ENCODE data around the gene GPSM1.

The GPSM1 gene

GRCh38 chr9:136321561-136321960 lies 5.8 kb upstream of the GPSM1 start:
- ChIA-PET CTCF (interaction anchor here (0.6 kb wide), 1 partner anchor 21 kb away, joined by 4 read pairs; no protein-coding TSS in a partner anchor), POLR2A (interaction anchor here (0.8 kb wide), 1 partner anchor 9 kb away, joined by 3 read pairs; no protein-coding TSS in a partner anchor)
- TF ChIP-seq HDGF (IDR thresholded peaks at IDR 0.05; ENCODE audit: borderline replicate concordance) (no peak), BHLHE40 (IDR thresholded peaks at IDR 0.05; ENCODE audit: borderline replicate concordance) (no peak), SUZ12 (IDR thresholded peaks at IDR 0.05) (no peak), CTBP1 (IDR thresholded peaks at IDR 0.05; ENCODE audit: borderline replicate concordance) (no peak), FOXA1 (IDR thresholded peaks at IDR 0.05) (no peak), FOXM1 (IDR thresholded peaks at IDR 0.05; ENCODE audit: borderline replicate concordance) (no peak), L3MBTL2 (conservative IDR thresholded peaks at IDR 0.05) (no peak), ELF4 (IDR thresholded peaks at IDR 0.05) (no peak), TARDBP (IDR thresholded peaks at IDR 0.05) (no peak), ZNF384 (IDR thresholded peaks at IDR 0.05) (no peak), FOXK2 (IDR thresholded peaks at IDR 0.05) (no peak), NFRKB (IDR thresholded peaks at IDR 0.05) (no peak), ARNT (IDR thresholded peaks at IDR 0.05) (no peak)
- TF ChIP-seq, protein P1, sequence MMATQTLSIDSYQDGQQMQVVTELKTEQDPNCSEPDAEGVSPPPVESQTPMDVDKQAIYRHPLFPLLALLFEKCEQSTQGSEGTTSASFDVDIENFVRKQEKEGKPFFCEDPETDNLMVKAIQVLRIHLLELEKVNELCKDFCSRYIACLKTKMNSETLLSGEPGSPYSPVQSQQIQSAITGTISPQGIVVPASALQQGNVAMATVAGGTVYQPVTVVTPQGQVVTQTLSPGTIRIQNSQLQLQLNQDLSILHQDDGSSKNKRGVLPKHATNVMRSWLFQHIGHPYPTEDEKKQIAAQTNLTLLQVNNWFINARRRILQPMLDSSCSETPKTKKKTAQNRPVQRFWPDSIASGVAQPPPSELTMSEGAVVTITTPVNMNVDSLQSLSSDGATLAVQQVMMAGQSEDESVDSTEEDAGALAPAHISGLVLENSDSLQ (IDR thresholded peaks at IDR 0.05): no peak
- DNase-seq (ENCODE audit: extremely low spot score): no peak

GRCh38 chr9:136322756-136323330 lies 4.5 kb upstream of the GPSM1 start:
- ChIA-PET POLR2A (interaction anchor here (1.1 kb wide), 1 partner anchor 40 kb away, joined by 3 read pairs; no protein-coding TSS in a partner anchor), CTCF (no interaction called here)
- no peak for TF ChIP-seq SP1 (IDR thresholded peaks at IDR 0.05)
- TF ChIP-seq, protein P1 (IDR thresholded peaks at IDR 0.05): no peak
- TF ChIP-seq FOXM1 (IDR thresholded peaks at IDR 0.05; ENCODE audit: borderline replicate concordance): no peak
- TF ChIP-seq L3MBTL2 (conservative IDR thresholded peaks at IDR 0.05): no peak
- no peak for TF ChIP-seq TARDBP (IDR thresholded peaks at IDR 0.05)
- no peak for TF ChIP-seq FOXA1 (IDR thresholded peaks at IDR 0.05)
- TF ChIP-seq LEF1 (IDR thresholded peaks at IDR 0.05; ENCODE audit: borderline replicate concordance): no peak
- TF ChIP-seq BHLHE40 (IDR thresholded peaks at IDR 0.05; ENCODE audit: borderline replicate concordance): no peak
- no peak for TF ChIP-seq NFRKB (IDR thresholded peaks at IDR 0.05)
- TF ChIP-seq ARNT (IDR thresholded peaks at IDR 0.05): no peak
- no peak for TF ChIP-seq FOXK2 (IDR thresholded peaks at IDR 0.05)
- no peak for TF ChIP-seq HDGF (IDR thresholded peaks at IDR 0.05; ENCODE audit: borderline replicate concordance)
- no peak for TF ChIP-seq ELF4 (IDR thresholded peaks at IDR 0.05)
- TF ChIP-seq CTBP1 (IDR thresholded peaks at IDR 0.05; ENCODE audit: borderline replicate concordance): no peak
- no peak for TF ChIP-seq ZNF384 (IDR thresholded peaks at IDR 0.05)
- no peak for TF ChIP-seq SUZ12 (IDR thresholded peaks at IDR 0.05)
- DNase-seq (ENCODE audit: extremely low spot score): no peak

DNA sequence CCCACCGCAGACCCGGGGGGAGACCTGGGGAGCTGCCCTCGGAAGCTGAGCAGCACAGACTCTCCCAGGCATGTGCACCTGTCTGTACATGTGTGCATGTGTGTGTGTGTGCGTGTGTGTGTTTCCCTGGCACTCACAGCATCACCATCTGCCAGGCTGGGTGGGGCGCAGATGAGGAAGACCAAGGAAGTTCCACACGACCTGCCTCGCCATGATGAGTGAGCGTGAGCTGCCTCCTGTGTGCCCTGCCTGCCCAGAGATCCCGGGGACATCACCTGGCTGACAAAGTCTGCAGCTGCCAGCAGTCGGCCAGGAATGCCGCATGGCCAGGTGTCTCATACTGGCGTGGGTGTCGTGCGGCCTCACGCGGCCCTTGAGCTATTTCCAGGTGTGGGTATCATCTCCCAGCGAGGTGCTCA lies 4.0 kb upstream of the GPSM1 start:
- no peak for DNase-seq (ENCODE audit: extremely low spot score)
- POLR2A ChIA-PET: interaction anchor here (1.1 kb wide), 1 partner anchor 40 kb away, joined by 3 read pairs; no protein-coding TSS in a partner anchor
- CTCF ChIA-PET: no interaction called here
- TF ChIP-seq SUZ12 (IDR thresholded peaks at IDR 0.05) (no peak), BHLHE40 (IDR thresholded peaks at IDR 0.05; ENCODE audit: borderline replicate concordance) (no peak), TARDBP (IDR thresholded peaks at IDR 0.05) (no peak), LEF1 (IDR thresholded peaks at IDR 0.05; ENCODE audit: borderline replicate concordance) (no peak), NFRKB (IDR thresholded peaks at IDR 0.05) (no peak), ARNT (IDR thresholded peaks at IDR 0.05) (no peak), CTBP1 (IDR thresholded peaks at IDR 0.05; ENCODE audit: borderline replicate concordance) (no peak), SP1 (IDR thresholded peaks at IDR 0.05) (no peak), L3MBTL2 (conservative IDR thresholded peaks at IDR 0.05) (no peak), FOXM1 (IDR thresholded peaks at IDR 0.05; ENCODE audit: borderline replicate concordance) (no peak), ZNF384 (IDR thresholded peaks at IDR 0.05) (no peak), ELF4 (IDR thresholded peaks at IDR 0.05) (no peak), HDGF (IDR thresholded peaks at IDR 0.05; ENCODE audit: borderline replicate concordance) (no peak), FOXK2 (IDR thresholded peaks at IDR 0.05) (no peak), FOXA1 (IDR thresholded peaks at IDR 0.05) (no peak)
- TF ChIP-seq, protein P1 (IDR thresholded peaks at IDR 0.05): no peak

- CTCF ChIA-PET: interaction anchor here (0.8 to 2.1 kb wide), 2 partner anchors 12 to 127 kb away, joined by 3 to 6 read pairs; no protein-coding TSS in a partner anchor
- TF ChIP-seq ARNT (IDR thresholded peaks at IDR 0.05): no peak
- no peak for TF ChIP-seq NFRKB (IDR thresholded peaks at IDR 0.05)
- peak; percentile 46 for DNase-seq (ENCODE audit: extremely low spot score)
- POLR2A ChIA-PET: no interaction called here
Measured at GRCh38 chr9:136324501-136325300, 2.6 kb upstream of the GPSM1 start.

- CTCF ChIA-PET: interaction anchor here (2.1 kb wide), 1 partner anchor 13 kb away, joined by 6 read pairs; no protein-coding TSS in a partner anchor
- no peak for DNase-seq (ENCODE audit: extremely low spot score)
- POLR2A ChIA-PET: interaction anchor here (1.0 to 1.4 kb wide), 2 partner anchors 38 to 58 kb away, joined by 4 to 5 read pairs; no protein-coding TSS in a partner anchor
- TF ChIP-seq ELF4 (IDR thresholded peaks at IDR 0.05) (no peak), BHLHE40 (IDR thresholded peaks at IDR 0.05; ENCODE audit: borderline replicate concordance) (no peak), FOXK2 (IDR thresholded peaks at IDR 0.05) (no peak), TARDBP (IDR thresholded peaks at IDR 0.05) (no peak), SUZ12 (IDR thresholded peaks at IDR 0.05) (no peak), FOXA1 (IDR thresholded peaks at IDR 0.05) (no peak), LEF1 (IDR thresholded peaks at IDR 0.05; ENCODE audit: borderline replicate concordance) (no peak), ARNT (IDR thresholded peaks at IDR 0.05) (no peak), CTBP1 (IDR thresholded peaks at IDR 0.05; ENCODE audit: borderline replicate concordance) (no peak), ZNF384 (IDR thresholded peaks at IDR 0.05) (no peak)
Measured at GRCh38 chr9:136325358-136325757, 2.0 kb upstream of the GPSM1 start.

All from HEK293T (cell line).